HCT116 (cell line): ENCODE results near the gene ASB9.

ENCODE experiments used
- CEBPB ChIP-seq: IDR thresholded peaks from 2 replicates; pipeline ENCODE4 v1.6.1; 2012; ENCODE audit warnings: low read depth
- POLR2AphosphoS5 ChIP-seq: IDR thresholded peaks from 2 replicates; pipeline ENCODE4 v1.6.1; 2011; ENCODE audit warnings: mild to moderate bottlenecking, low read depth, low read length, moderate library complexity
- ZNF274 ChIP-seq: fragments of 200-500 bp; sonication (Bioruptor generic); IDR thresholded peaks from 2 replicates; pipeline ENCODE4 v1.6.1; 2014; ENCODE audit warnings: mild to moderate bottlenecking, low read depth, low read length, inconsistent platforms
- TF ChIP-seq, protein P1 (sequence below), 3 experiments: fragments of 200-600 bp in 1 of 3; sonication (generic) in 1 of 3; IDR thresholded peaks in 2 of 3; conservative IDR thresholded peaks in 1 of 3; 2 replicates each; pipeline ENCODE4 v1.5.1; 2012 to 2017; ENCODE audit warnings: low read depth in 2 of 3, low read length in 2 of 3, antibody characterized with exemption in 1 of 3, borderline replicate concordance in 1 of 3, control low read depth in 1 of 3, mild to moderate bottlenecking in 1 of 3, mixed read lengths in 1 of 3, mixed run types in 1 of 3, moderate library complexity in 1 of 3; ENCODE audit not compliant: insufficient read depth in 1 of 3
- TF ChIP-seq, protein P2 (sequence below): IDR thresholded peaks from 2 replicates; pipeline ENCODE4 v1.6.1; 2012

DNA sequence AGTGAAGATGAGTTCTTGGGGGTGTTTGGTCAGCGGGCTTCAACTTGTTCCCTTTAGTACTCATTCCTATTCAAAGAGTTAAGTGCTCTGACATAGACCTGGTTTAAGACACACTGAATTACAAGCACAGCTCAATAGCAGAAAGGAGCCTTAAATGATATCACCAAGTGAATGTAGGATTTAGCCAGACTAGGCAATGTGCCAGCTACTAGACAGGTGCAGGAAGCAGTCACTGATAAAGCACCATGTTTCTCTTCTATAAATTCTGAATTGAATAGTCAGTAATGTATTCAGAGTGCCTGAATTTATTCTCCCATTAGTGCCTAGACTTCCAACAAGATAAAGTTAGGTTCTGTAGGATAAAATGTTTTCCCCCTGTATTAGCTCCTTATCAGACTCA lies 63.6 kb downstream of the ASB9 start:
- TF ChIP-seq, protein P1, sequence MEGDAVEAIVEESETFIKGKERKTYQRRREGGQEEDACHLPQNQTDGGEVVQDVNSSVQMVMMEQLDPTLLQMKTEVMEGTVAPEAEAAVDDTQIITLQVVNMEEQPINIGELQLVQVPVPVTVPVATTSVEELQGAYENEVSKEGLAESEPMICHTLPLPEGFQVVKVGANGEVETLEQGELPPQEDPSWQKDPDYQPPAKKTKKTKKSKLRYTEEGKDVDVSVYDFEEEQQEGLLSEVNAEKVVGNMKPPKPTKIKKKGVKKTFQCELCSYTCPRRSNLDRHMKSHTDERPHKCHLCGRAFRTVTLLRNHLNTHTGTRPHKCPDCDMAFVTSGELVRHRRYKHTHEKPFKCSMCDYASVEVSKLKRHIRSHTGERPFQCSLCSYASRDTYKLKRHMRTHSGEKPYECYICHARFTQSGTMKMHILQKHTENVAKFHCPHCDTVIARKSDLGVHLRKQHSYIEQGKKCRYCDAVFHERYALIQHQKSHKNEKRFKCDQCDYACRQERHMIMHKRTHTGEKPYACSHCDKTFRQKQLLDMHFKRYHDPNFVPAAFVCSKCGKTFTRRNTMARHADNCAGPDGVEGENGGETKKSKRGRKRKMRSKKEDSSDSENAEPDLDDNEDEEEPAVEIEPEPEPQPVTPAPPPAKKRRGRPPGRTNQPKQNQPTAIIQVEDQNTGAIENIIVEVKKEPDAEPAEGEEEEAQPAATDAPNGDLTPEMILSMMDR (IDR thresholded peaks at IDR 0.05 in 2 of 3, conservative IDR thresholded peaks at IDR 0.05 in 1 of 3; ENCODE audit: borderline replicate concordance in 1 of 3, insufficient read depth in 1 of 3, low read depth in 2 of 3, low read length in 2 of 3) = no peak
- TF ChIP-seq ZNF274 (no peak), POLR2AphosphoS5 (no peak), CEBPB (no peak)
- TF ChIP-seq, protein P2, sequence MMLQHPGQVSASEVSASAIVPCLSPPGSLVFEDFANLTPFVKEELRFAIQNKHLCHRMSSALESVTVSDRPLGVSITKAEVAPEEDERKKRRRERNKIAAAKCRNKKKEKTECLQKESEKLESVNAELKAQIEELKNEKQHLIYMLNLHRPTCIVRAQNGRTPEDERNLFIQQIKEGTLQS = no peak
